Measurements from ENCODE around the gene PLTP. TPM values are rescaled to one million over a fixed set of nuclear protein-coding genes. Genes with fewer than 3 reads are reported as not detected.

PLTP gene
- total and polyA plus RNA-seq, 4 donors, result 80.7 to 445 (median 108) TPM

GRCh38 chr20:45926731-45927070, 14.7 kb upstream of the PLTP start:
- DNase-seq (no peak), ATAC-seq (ENCODE audit: low FRiP score) (no peak)
- Histone ChIP-seq H3K27ac (ENCODE audit: low read depth in 1 of 2, low read length in 2 of 2) (no peak overlapping the region), H3K36me3 (ENCODE audit: control insufficient read depth in 1 of 2, insufficient read depth in 2 of 2, low read length in 1 of 2) (no peaks in the 10 kb centered on the region), H3K4me3 (ENCODE audit: low read length in 2 of 2) (no peak overlapping the region), H3K4me1 (ENCODE audit: control insufficient read depth in 1 of 2, insufficient read depth in 2 of 2, low read length in 2 of 2) (no peaks in the 10 kb centered on the region), H3K9me3 (ENCODE audit: control insufficient read depth, low read length) (no peaks in the 10 kb centered on the region), H3K27me3 (ENCODE audit: control insufficient read depth in 1 of 2, insufficient read depth in 2 of 2, low read length in 1 of 2) (no peaks in the 10 kb centered on the region)
- intact Hi-C loops (cut with DNase I), result no loop called here
- 77 to 83% methylated on average over 2 of the region's 2 CpGs for WGBS, 2 donors

GRCh38 chr20:45925821-45926506, 14.0 kb upstream of the PLTP start:
- no peaks in the 10 kb centered on the region for H3K9me3 ChIP-seq (ENCODE audit: control insufficient read depth, low read length)
- no peaks in the 10 kb centered on the region for H3K36me3 ChIP-seq (ENCODE audit: control insufficient read depth in 1 of 2, insufficient read depth in 2 of 2, low read length in 1 of 2)
- WGBS, 2 donors, result 51% methylated on average over 9 of the region's 9 CpGs
- no peak overlapping the region for H3K4me3 ChIP-seq (ENCODE audit: low read length in 2 of 2)
- H3K4me1 ChIP-seq (ENCODE audit: control insufficient read depth in 1 of 2, insufficient read depth in 2 of 2, low read length in 2 of 2), result no peaks in the 10 kb centered on the region
- no peak for ATAC-seq (ENCODE audit: low FRiP score)
- intact Hi-C loops (cut with DNase I), result no loop called here
- DNase-seq, result no peak
- no peaks in the 10 kb centered on the region for H3K27me3 ChIP-seq (ENCODE audit: control insufficient read depth in 1 of 2, insufficient read depth in 2 of 2, low read length in 1 of 2)
- H3K27ac ChIP-seq (ENCODE audit: low read depth in 1 of 2, low read length in 2 of 2), result no peak overlapping the region

- Histone ChIP-seq H3K36me3 (ENCODE audit: control insufficient read depth in 1 of 2, insufficient read depth in 2 of 2, low read length in 1 of 2) (no peaks in the 10 kb centered on the region), H3K4me3 (ENCODE audit: low read length in 2 of 2) (no peak overlapping the region), H3K27ac (ENCODE audit: low read depth in 1 of 2, low read length in 2 of 2) (no peak overlapping the region), H3K9me3 (ENCODE audit: control insufficient read depth, low read length) (no peaks in the 10 kb centered on the region), H3K4me1 (ENCODE audit: control insufficient read depth in 1 of 2, insufficient read depth in 2 of 2, low read length in 2 of 2) (no peaks in the 10 kb centered on the region), H3K27me3 (ENCODE audit: control insufficient read depth in 1 of 2, insufficient read depth in 2 of 2, low read length in 1 of 2) (no peaks in the 10 kb centered on the region)
- DNase-seq, result peak in 1 of 2 donors; percentile 73
- 35 to 39% methylated on average over 21 of the region's 21 CpGs for WGBS, 2 donors
- ATAC-seq (ENCODE audit: low FRiP score), result peak; percentile 52
- intact Hi-C loops (cut with DNase I), result no loop called here
Observed at GRCh38 chr20:45924391-45925261, 12.7 kb upstream of the PLTP start.

GRCh38 chr20:45921337-45922189, 9.6 kb upstream of the PLTP start:
- intact Hi-C loops (cut with DNase I), result no loop called here
- Histone ChIP-seq H3K9me3 (ENCODE audit: control insufficient read depth, low read length) (no peaks in the 10 kb centered on the region), H3K27ac (ENCODE audit: low read depth in 1 of 2, low read length in 2 of 2) (no peak overlapping the region), H3K36me3 (ENCODE audit: control insufficient read depth in 1 of 2, insufficient read depth in 2 of 2, low read length in 1 of 2) (no peaks in the 10 kb centered on the region), H3K4me3 (ENCODE audit: low read length in 2 of 2) (no peak overlapping the region), H3K27me3 (ENCODE audit: control insufficient read depth in 1 of 2, insufficient read depth in 2 of 2, low read length in 1 of 2) (no peaks in the 10 kb centered on the region), H3K4me1 (ENCODE audit: control insufficient read depth in 1 of 2, insufficient read depth in 2 of 2, low read length in 2 of 2) (no peaks in the 10 kb centered on the region)
- WGBS, 2 donors, result 86 to 87% methylated on average over 11 of the region's 11 CpGs
- DNase-seq (no peak), ATAC-seq (ENCODE audit: low FRiP score) (no peak)

GRCh38 chr20:45920462-45921336, 8.7 kb upstream of the PLTP start:
- H3K36me3 ChIP-seq (ENCODE audit: control insufficient read depth in 1 of 2, insufficient read depth in 2 of 2, low read length in 1 of 2), result no peaks in the 10 kb centered on the region
- no peaks in the 10 kb centered on the region for H3K27me3 ChIP-seq (ENCODE audit: control insufficient read depth in 1 of 2, insufficient read depth in 2 of 2, low read length in 1 of 2)
- intact Hi-C loops (cut with DNase I), result no loop called here
- 74 to 76% methylated on average over 9 of the region's 9 CpGs for WGBS, 2 donors
- DNase-seq (no peak), ATAC-seq (ENCODE audit: low FRiP score) (no peak)
- H3K27ac ChIP-seq (ENCODE audit: low read depth in 1 of 2, low read length in 2 of 2), result no peak overlapping the region
- H3K4me3 ChIP-seq (ENCODE audit: low read length in 2 of 2), result no peak overlapping the region
- no peaks in the 10 kb centered on the region for H3K9me3 ChIP-seq (ENCODE audit: control insufficient read depth, low read length)
- H3K4me1 ChIP-seq (ENCODE audit: control insufficient read depth in 1 of 2, insufficient read depth in 2 of 2, low read length in 2 of 2), result no peaks in the 10 kb centered on the region

- DNase-seq (peak in 1 of 2 donors; percentile 84), ATAC-seq (ENCODE audit: low FRiP score) (peak; percentile 86)
- no peaks in the 10 kb centered on the region for H3K4me1 ChIP-seq (ENCODE audit: control insufficient read depth in 1 of 2, insufficient read depth in 2 of 2, low read length in 2 of 2)
- intact Hi-C loops (cut with DNase I), result no loop called here
- H3K4me3 ChIP-seq (ENCODE audit: low read length in 2 of 2), result no peak overlapping the region
- H3K27me3 ChIP-seq (ENCODE audit: control insufficient read depth in 1 of 2, insufficient read depth in 2 of 2, low read length in 1 of 2), result no peaks in the 10 kb centered on the region
- WGBS, 2 donors, result 14 to 20% methylated on average over 11 of the region's 11 CpGs
- H3K27ac ChIP-seq (ENCODE audit: low read depth in 1 of 2, low read length in 2 of 2), result no peak overlapping the region
- no peaks in the 10 kb centered on the region for H3K36me3 ChIP-seq (ENCODE audit: control insufficient read depth in 1 of 2, insufficient read depth in 2 of 2, low read length in 1 of 2)
- H3K9me3 ChIP-seq (ENCODE audit: control insufficient read depth, low read length), result no peaks in the 10 kb centered on the region
Observed at GRCh38 chr20:45919542-45920399, 7.8 kb upstream of the PLTP start.

- intact Hi-C loops (cut with DNase I), result no loop called here
- WGBS, 2 donors, result 88% methylated on average over 12 of the region's 12 CpGs
- no peaks in the 10 kb centered on the region for H3K4me1 ChIP-seq (ENCODE audit: control insufficient read depth in 1 of 2, insufficient read depth in 2 of 2, low read length in 2 of 2)
- H3K27ac ChIP-seq (ENCODE audit: low read depth in 1 of 2, low read length in 2 of 2), result no peak overlapping the region
- ATAC-seq (ENCODE audit: low FRiP score), result peak; percentile 16
- no peaks in the 10 kb centered on the region for H3K9me3 ChIP-seq (ENCODE audit: control insufficient read depth, low read length)
- H3K36me3 ChIP-seq (ENCODE audit: control insufficient read depth in 1 of 2, insufficient read depth in 2 of 2, low read length in 1 of 2), result no peaks in the 10 kb centered on the region
- no peak for DNase-seq
- no peaks in the 10 kb centered on the region for H3K27me3 ChIP-seq (ENCODE audit: control insufficient read depth in 1 of 2, insufficient read depth in 2 of 2, low read length in 1 of 2)
- H3K4me3 ChIP-seq (ENCODE audit: low read length in 2 of 2), result no peak overlapping the region
Observed at GRCh38 chr20:45918779-45919537, 7.0 kb upstream of the PLTP start.

Measured in aorta (tissue), 5 donors.